GM13977 (cell line): ENCODE results near the gene EXOC3L4.

Experiments used
- DNase-seq: peaks from one replicate; pipeline ENCODE4 v3.0.0; 2012; ENCODE audit warnings: low spot score
- in situ Hi-C: fragments of 300-500 bp; cut with MboI; formaldehyde crosslinking; loops from one replicate; pipeline ENCODE4 v1.12.0; 2022; ENCODE audit warnings: low sequenced_read_pairs, low pct_unique_long_range_greater_than_20kb, mixed read lengths, inconsistent platforms; ENCODE audit not compliant: unreplicated experiment
- TF ChIP-seq, protein P1 (sequence below): IDR thresholded peaks from 2 replicates; pipeline ENCODE4 v1.5.1; 2012; ENCODE audit warnings: mild to moderate bottlenecking, control low read depth; ENCODE audit not compliant: insufficient read depth; ENCODE audit errors: extremely low read depth, missing control alignments

EXOC3L4 gene

GRCh38 chr14:103057028-103057371, 37.5 kb upstream of the EXOC3L4 start:
- no peak for DNase-seq
- TF ChIP-seq, protein P1, sequence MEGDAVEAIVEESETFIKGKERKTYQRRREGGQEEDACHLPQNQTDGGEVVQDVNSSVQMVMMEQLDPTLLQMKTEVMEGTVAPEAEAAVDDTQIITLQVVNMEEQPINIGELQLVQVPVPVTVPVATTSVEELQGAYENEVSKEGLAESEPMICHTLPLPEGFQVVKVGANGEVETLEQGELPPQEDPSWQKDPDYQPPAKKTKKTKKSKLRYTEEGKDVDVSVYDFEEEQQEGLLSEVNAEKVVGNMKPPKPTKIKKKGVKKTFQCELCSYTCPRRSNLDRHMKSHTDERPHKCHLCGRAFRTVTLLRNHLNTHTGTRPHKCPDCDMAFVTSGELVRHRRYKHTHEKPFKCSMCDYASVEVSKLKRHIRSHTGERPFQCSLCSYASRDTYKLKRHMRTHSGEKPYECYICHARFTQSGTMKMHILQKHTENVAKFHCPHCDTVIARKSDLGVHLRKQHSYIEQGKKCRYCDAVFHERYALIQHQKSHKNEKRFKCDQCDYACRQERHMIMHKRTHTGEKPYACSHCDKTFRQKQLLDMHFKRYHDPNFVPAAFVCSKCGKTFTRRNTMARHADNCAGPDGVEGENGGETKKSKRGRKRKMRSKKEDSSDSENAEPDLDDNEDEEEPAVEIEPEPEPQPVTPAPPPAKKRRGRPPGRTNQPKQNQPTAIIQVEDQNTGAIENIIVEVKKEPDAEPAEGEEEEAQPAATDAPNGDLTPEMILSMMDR = no peak
- in situ Hi-C loops = no loop called here

DNA sequence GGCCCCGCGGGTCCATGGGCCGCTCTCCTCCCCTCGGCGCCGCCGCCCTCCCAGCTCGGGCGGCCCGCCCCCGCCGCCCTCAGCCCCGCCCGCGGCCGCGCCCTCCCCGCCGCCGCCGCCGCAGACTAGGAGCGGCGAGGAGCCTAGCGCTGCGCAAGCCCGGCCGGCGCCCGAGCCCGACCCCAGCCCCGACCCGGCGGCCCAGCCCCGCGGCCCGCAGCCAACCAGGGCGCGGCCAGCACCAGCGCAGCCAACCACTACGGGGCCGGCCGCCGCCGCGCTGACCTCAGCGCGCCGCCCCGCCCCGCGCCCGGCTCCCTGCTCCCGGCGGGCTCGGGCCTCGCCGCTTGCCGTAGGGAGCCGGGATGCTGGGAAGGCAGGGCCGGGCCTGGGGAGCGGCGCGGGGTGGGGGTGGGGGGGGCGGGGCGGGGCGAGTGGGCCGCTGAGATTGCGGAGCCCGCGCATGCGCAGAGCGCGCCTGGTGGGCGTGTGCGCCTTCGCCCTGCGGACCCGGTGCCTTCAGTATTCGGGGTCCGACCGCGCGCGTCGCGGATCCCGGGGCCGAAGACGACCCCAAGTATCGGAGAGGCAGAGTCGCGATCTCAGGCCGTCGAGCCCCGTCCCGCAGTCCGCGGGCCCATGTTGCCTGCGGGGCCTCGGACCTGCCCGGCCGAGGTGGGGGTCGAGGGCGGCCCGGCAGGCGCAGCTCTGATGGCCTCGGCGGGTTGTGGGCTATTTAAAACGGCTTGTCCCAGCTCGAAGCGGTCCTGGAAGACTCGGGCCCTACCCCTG, 37.0 kb upstream of the EXOC3L4 start, which contains the start of gene CDC42BPB:
CDC42BPB (minus strand) TSS at position 178 of the 792 bp plus-strand sequence. CDS start 376 bp downstream, outside the sequence.
- peak; percentile 95 for DNase-seq
- TF ChIP-seq, protein P1 = no peak

GRCh38 chr14:103058164-103059055, 36.1 kb upstream of the EXOC3L4 start:
- in situ Hi-C loops = no loop called here
- TF ChIP-seq, protein P1 = no peak
- no peak for DNase-seq

More for the DNA sequence above, 37.0 kb upstream of the EXOC3L4 start, which contains the start of gene CDC42BPB:
- in situ Hi-C loops = no loop called here

DNA sequence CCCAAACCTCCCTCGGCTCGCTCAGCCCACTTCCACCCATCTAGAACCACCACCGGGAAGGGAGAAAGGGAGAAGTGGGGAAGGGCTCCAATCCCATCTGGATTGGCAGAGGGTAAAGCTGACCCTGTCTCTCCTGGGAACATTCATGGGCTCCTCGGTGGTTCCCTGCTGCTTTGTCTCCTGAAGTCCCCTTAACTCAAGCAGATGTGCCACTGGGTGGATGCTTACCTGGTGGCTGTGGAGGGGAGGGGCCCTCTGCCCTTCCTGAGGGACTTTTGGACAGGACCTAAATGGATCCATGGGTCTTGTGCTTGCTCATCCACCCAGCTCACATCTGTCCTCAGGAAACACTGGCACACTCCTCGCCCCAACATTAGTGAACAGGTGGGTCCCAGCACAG, 35.0 kb upstream of the EXOC3L4 start:
- no peak for DNase-seq
- in situ Hi-C loops = no loop called here
- TF ChIP-seq, protein P1 = no peak

DNA sequence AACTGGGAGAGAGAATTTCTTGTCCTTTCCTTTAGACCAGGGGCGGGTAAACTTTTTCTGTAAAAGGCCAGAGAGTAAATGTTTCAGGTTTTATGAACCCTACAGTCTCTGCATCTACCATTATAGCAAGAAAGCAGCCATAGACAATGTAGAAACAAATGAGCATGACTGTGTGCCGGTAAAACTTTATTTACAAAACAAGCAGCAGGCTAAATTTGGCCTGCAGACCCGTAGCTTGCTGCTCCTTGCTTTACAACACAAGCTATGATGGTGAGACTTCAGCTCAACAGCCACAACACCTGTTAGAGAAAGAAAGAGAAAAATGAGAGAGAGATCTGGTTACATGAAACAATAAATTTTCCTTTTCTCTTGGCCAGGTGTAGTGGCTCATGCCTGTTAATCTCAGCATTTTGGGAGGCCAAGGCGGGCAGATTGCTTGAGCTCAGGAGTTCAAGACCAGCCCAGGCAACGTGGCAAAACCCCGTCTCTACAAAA, 33.0 kb upstream of the EXOC3L4 start:
- TF ChIP-seq, protein P1 = no peak
- in situ Hi-C loops = no loop called here
- DNase-seq = no peak

DNA sequence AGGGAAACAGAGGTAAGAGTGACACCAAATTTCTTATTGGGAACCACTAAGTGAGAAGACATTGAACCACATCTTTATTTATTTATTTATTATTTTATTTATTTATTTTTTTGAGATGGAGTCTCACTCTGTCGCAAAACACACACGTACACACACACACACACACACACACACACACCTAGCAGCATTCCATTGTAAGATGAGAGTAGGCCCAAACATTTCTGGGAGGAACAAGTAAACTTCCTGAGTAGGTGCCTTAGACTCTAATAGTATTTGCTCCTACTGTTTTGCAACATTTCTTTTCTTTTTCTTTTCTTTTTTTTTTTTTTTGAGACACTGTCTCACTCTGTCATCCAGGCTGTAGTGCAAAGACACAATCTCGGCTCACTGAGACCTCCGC, 30.1 kb upstream of the EXOC3L4 start:
- in situ Hi-C loops = no loop called here
- DNase-seq = no peak
- TF ChIP-seq, protein P1 = no peak
